Stimulated activated CD4-positive, alpha-beta T cell treated with anti-CD3 and anti-CD28 coated beads, Interleukin-4, amount 100 ng/mL, for 48 hours (primary cell): ENCODE measurements around the gene BAAT.
"Not testable (repeated sequence)": the region's sequence is repeated elsewhere in the genome, so short reads cannot be mapped to it uniquely, and the experiment has no call there.

Experiments used
- DNase-seq, 2 donors: peaks; one replicate each; pipeline ENCODE4 v3.0.0-alpha.2; 2020; ENCODE audit warnings: low read depth in 2 of 2

BAAT gene

GRCh38 chr9:101384873-101385536 is at the start of gene BAAT:
Gene BAAT (minus strand): TSS chr9:101385006. CDS start chr9:101371404, 13,602 bp downstream.
- DNase-seq = not testable (repeated sequence)

GRCh38 chr9:101433229-101433628 is 48.4 kb upstream of the BAAT start:
- DNase-seq = no peak

- no peak for DNase-seq
These were observed 47.9 kb upstream of the BAAT start for GRCh38 chr9:101432740-101433139.

GRCh38 chr9:101432171-101432570 is 47.4 kb upstream of the BAAT start:
- DNase-seq = no peak

GRCh38 chr9:101429736-101430135 is 44.9 kb upstream of the BAAT start:
- DNase-seq = no peak

- DNase-seq = no peak
These were observed 44.1 kb upstream of the BAAT start for GRCh38 chr9:101428909-101429308.

- DNase-seq = no peak
These were observed 43.3 kb upstream of the BAAT start for GRCh38 chr9:101427957-101428655.

GRCh38 chr9:101427358-101427757 is 42.6 kb upstream of the BAAT start:
- DNase-seq = no peak

- DNase-seq = no peak
These were observed 36.9 kb upstream of the BAAT start for GRCh38 chr9:101421653-101422065.

- DNase-seq = no peak
These were observed 35.1 kb upstream of the BAAT start for GRCh38 chr9:101419863-101420262.

- no peak for DNase-seq
These were observed 34.0 kb upstream of the BAAT start for GRCh38 chr9:101418518-101419430.

GRCh38 chr9:101417977-101418376 is 33.2 kb upstream of the BAAT start:
- no peak for DNase-seq

- no peak for DNase-seq
These were observed 32.6 kb upstream of the BAAT start for GRCh38 chr9:101417389-101417788.

- no peak for DNase-seq
These were observed 30.8 kb upstream of the BAAT start for GRCh38 chr9:101415578-101415977.

- no peak for DNase-seq
These were observed 30.0 kb upstream of the BAAT start for GRCh38 chr9:101414839-101415238.

- DNase-seq = no peak
These were observed 24.3 kb upstream of the BAAT start for GRCh38 chr9:101409079-101409477.

- no peak for DNase-seq
These were observed 23.7 kb upstream of the BAAT start for GRCh38 chr9:101408374-101409078.

GRCh38 chr9:101403516-101404285 is 18.9 kb upstream of the BAAT start:
- no peak for DNase-seq

- no peak for DNase-seq
These were observed 15.3 kb upstream of the BAAT start for GRCh38 chr9:101400120-101400519.

- no peak for DNase-seq
These were observed 14.8 kb upstream of the BAAT start for GRCh38 chr9:101399643-101399970.
